ENCODE results near the gene PDF.
"Not testable (repeated sequence)": the region's sequence is repeated elsewhere in the genome, so short reads cannot be mapped to it uniquely, and the experiment has no call there.

PDF gene

GRCh38 chr16:69368866-69369265 lies 38.5 kb upstream of the PDF start:
- H3K4me3 ChIP-seq (ENCODE audit: low read depth, low read length) = no peak overlapping the region
- TF ChIP-seq CTCF (IDR thresholded peaks at IDR 0.05; ENCODE audit: control insufficient read depth, extremely low read depth, insufficient read depth) = no peak
- DNase-seq (ENCODE audit: low read depth) = no peak

GRCh38 chr16:69367980-69368379 lies 37.6 kb upstream of the PDF start:
- DNase-seq (ENCODE audit: low read depth) = no peak
- no peak for TF ChIP-seq CTCF (IDR thresholded peaks at IDR 0.05; ENCODE audit: control insufficient read depth, extremely low read depth, insufficient read depth)
- no peak overlapping the region for H3K4me3 ChIP-seq (ENCODE audit: low read depth, low read length)

GRCh38 chr16:69366431-69366830 lies 36.0 kb upstream of the PDF start:
- H3K4me3 ChIP-seq (ENCODE audit: low read depth, low read length) = no peak overlapping the region
- DNase-seq (ENCODE audit: low read depth) = no peak
- TF ChIP-seq CTCF (IDR thresholded peaks at IDR 0.05; ENCODE audit: control insufficient read depth, extremely low read depth, insufficient read depth) = no peak

- H3K4me3 ChIP-seq (ENCODE audit: low read depth, low read length) = no peak overlapping the region
- no peak for DNase-seq (ENCODE audit: low read depth)
- TF ChIP-seq CTCF (IDR thresholded peaks at IDR 0.05; ENCODE audit: control insufficient read depth, extremely low read depth, insufficient read depth) = no peak
Measured at GRCh38 chr16:69365901-69366300, 35.5 kb upstream of the PDF start.

- no peak overlapping the region for H3K4me3 ChIP-seq (ENCODE audit: low read depth, low read length)
- DNase-seq (ENCODE audit: low read depth) = no peak
- TF ChIP-seq CTCF (IDR thresholded peaks at IDR 0.05; ENCODE audit: control insufficient read depth, extremely low read depth, insufficient read depth) = no peak
Measured at GRCh38 chr16:69364088-69364487, 33.7 kb upstream of the PDF start.

- DNase-seq (ENCODE audit: low read depth) = no peak
- no peak overlapping the region for H3K4me3 ChIP-seq (ENCODE audit: low read depth, low read length)
- no peak for TF ChIP-seq CTCF (IDR thresholded peaks at IDR 0.05; ENCODE audit: control insufficient read depth, extremely low read depth, insufficient read depth)
Measured at GRCh38 chr16:69363281-69363717, 32.9 kb upstream of the PDF start.

- H3K4me3 ChIP-seq (ENCODE audit: low read depth, low read length); DNase-seq (ENCODE audit: low read depth): not testable (repeated sequence)
Measured at GRCh38 chr16:69360070-69360469, 29.7 kb upstream of the PDF start.

Measured in LNCaP clone FGC (cell line).